ENCODE results near the gene CUX1.

- no peak for TF ChIP-seq EZH2 (IDR thresholded peaks at IDR 0.05; ENCODE audit: low read length, missing control alignments)
- no peak for TF ChIP-seq CTCF (conservative IDR thresholded peaks at IDR 0.05 in 1 of 2, IDR thresholded peaks at IDR 0.05 in 1 of 2; ENCODE audit: low read depth in 1 of 2, low read length in 2 of 2)
Measured at GRCh38 chr7:101977249-101977648, 159.8 kb downstream of the CUX1 start.

All from fibroblast of lung (primary cell).